HG03354 (cell line): ENCODE results near the gene CD302.
"Not testable (repeated sequence)": the region's sequence is repeated elsewhere in the genome, so short reads cannot be mapped to it uniquely, and the experiment has no call there.

Source experiments
- ATAC-seq: cut with Tn5 transposase; IDR thresholded peaks from one replicate; pipeline ENCODE4 v1.9.1; 2021; ENCODE audit warnings: mild to moderate bottlenecking; ENCODE audit not compliant: unreplicated experiment, poor library complexity, severe bottlenecking

The CD302 gene

GRCh38 chr2:159797543-159798375 lies at the start of gene CD302:
TSS of gene CD302 (minus strand) at chr2:159798208. CDS start at chr2:159798198, 10 bp downstream.
- ATAC-seq = peak; percentile 74

- ATAC-seq = no peak
Measured at GRCh38 chr2:159846564-159846963, 48.6 kb upstream of the CD302 start.

- ATAC-seq = no peak
Measured at GRCh38 chr2:159840616-159841015, 42.6 kb upstream of the CD302 start.

GRCh38 chr2:159832858-159833257 lies 34.9 kb upstream of the CD302 start:
- no peak for ATAC-seq

- ATAC-seq = no peak
Measured at GRCh38 chr2:159832026-159832425, 34.0 kb upstream of the CD302 start.

- ATAC-seq = no peak
Measured at GRCh38 chr2:159829376-159829775, 31.4 kb upstream of the CD302 start.

GRCh38 chr2:159828738-159829137 lies 30.7 kb upstream of the CD302 start:
- no peak for ATAC-seq

GRCh38 chr2:159822478-159822833 lies 24.4 kb upstream of the CD302 start:
- ATAC-seq = not testable (repeated sequence)

GRCh38 chr2:159821775-159822477 lies 23.9 kb upstream of the CD302 start:
- not testable (repeated sequence) for ATAC-seq

GRCh38 chr2:159818940-159819339 lies 20.9 kb upstream of the CD302 start:
- ATAC-seq = no peak

- no peak for ATAC-seq
Measured at GRCh38 chr2:159817283-159817682, 19.3 kb upstream of the CD302 start.

- ATAC-seq = no peak
Measured at GRCh38 chr2:159811232-159811631, 13.2 kb upstream of the CD302 start.

- ATAC-seq = no peak
Measured at GRCh38 chr2:159808032-159808425, 10.0 kb upstream of the CD302 start.

GRCh38 chr2:159807183-159808031 lies 9.4 kb upstream of the CD302 start:
- ATAC-seq = no peak

GRCh38 chr2:159804941-159805340 lies 6.9 kb upstream of the CD302 start:
- ATAC-seq = no peak

GRCh38 chr2:159803235-159803962 lies 5.4 kb upstream of the CD302 start:
- no peak for ATAC-seq

GRCh38 chr2:159802673-159803072 lies 4.7 kb upstream of the CD302 start:
- no peak for ATAC-seq

GRCh38 chr2:159799833-159800232 lies 1.8 kb upstream of the CD302 start:
- no peak for ATAC-seq

GRCh38 chr2:159798376-159798725 lies 343 bp upstream of the CD302 start:
- peak; percentile 14 for ATAC-seq

- ATAC-seq = no peak
Measured at GRCh38 chr2:159797225-159797542, 824 bp downstream of the CD302 start.
